Breast epithelium (tissue), 3 donors: ENCODE results near the gene ZNF655.

ENCODE experiments used
- CTCF ChIP-seq, 3 donors: fragments of 450-650 bp; IDR thresholded peaks; one replicate each; pipeline ENCODE4 v1.5.1; 2016 to 2017; ENCODE audit warnings: antibody characterized with exemption in 3 of 3, mild to moderate bottlenecking in 3 of 3, moderate library complexity in 3 of 3
- POLR2A ChIP-seq: fragments of 450-650 bp; IDR thresholded peaks from one replicate; pipeline ENCODE4 v1.6.1; 2016; ENCODE audit warnings: antibody characterized with exemption, mild to moderate bottlenecking, moderate library complexity

DNA sequence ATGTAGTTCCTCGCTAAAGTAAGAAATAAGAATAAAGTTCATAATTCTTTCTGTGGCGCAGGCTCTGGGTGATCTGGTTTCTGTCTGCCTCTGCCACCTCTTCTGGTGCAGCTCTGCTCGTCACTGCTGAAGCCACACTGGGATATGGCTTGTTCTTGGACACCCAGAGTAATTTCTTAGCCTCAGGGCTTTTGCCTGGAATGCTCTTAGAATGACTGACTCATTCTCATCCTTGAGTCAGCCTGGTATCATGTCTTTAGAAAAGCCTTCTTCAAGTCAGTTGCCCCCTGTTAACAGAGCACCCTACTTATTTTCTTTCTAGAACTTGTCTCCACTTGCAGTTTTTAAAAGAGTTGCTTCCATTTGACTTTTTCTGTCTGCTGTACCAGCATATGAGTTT lies 60.3 kb downstream of the ZNF655 start:
- no peak for TF ChIP-seq POLR2A
- TF ChIP-seq CTCF (IDR thresholded peaks at IDR 0.05), result no peak
